ENCODE measurements around the gene PLCD1. TPM values are rescaled to one million over a fixed set of nuclear protein-coding genes. Genes with fewer than 3 reads are reported as not detected.

PLCD1 gene
- total and polyA plus RNA-seq, 2 of the 13 experiments (the other 11 are each of a cell fraction or from before 2014, with no cell fraction given) = 10.1 to 12.4 TPM

DNA sequence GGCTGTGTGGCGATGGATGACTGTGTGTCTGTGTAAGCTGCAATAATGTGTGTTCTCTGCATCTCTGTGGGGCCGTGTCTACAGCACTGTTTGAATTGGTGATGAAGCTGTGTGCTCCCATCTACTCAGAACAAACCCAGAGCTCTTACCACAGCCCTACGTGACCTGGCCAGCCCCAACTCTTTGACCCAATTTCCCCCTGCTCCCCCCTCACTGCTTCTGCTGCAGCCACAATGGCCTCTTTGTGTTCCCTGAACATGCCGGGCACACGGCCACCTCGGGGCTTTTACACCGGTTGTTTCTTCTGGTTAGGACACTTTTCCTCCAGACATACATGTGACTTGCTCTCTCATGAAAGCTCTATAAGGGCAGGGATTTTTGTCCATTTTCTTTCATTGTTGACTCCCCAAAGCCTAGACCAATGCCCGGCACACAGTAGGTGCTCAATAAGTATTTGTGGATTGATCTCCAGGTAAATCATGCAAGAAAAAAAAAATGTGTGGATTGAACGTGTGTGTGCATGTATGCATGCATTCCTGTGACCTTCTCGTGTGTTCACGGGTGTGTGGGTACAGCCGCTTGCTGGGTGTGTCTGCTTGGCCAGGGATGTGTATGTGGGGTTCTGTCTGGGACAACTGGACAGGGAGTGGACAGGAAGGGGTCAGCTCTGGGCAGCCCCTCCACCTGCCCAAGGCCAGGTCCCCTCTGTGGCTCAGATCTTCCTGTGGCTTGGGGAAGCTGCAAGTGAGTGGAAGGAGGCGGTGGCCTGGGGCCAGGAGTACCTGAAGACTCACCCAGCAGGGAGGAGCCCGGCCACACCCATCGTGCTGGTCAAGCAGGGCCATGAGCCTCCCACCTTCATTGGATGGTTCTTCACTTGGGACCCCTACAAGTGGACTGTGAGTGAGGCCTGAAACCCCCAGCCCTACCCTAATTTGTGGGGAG, 24.1 kb downstream of the PLCD1 start (continued):
- TF ChIP-seq, protein P1, sequence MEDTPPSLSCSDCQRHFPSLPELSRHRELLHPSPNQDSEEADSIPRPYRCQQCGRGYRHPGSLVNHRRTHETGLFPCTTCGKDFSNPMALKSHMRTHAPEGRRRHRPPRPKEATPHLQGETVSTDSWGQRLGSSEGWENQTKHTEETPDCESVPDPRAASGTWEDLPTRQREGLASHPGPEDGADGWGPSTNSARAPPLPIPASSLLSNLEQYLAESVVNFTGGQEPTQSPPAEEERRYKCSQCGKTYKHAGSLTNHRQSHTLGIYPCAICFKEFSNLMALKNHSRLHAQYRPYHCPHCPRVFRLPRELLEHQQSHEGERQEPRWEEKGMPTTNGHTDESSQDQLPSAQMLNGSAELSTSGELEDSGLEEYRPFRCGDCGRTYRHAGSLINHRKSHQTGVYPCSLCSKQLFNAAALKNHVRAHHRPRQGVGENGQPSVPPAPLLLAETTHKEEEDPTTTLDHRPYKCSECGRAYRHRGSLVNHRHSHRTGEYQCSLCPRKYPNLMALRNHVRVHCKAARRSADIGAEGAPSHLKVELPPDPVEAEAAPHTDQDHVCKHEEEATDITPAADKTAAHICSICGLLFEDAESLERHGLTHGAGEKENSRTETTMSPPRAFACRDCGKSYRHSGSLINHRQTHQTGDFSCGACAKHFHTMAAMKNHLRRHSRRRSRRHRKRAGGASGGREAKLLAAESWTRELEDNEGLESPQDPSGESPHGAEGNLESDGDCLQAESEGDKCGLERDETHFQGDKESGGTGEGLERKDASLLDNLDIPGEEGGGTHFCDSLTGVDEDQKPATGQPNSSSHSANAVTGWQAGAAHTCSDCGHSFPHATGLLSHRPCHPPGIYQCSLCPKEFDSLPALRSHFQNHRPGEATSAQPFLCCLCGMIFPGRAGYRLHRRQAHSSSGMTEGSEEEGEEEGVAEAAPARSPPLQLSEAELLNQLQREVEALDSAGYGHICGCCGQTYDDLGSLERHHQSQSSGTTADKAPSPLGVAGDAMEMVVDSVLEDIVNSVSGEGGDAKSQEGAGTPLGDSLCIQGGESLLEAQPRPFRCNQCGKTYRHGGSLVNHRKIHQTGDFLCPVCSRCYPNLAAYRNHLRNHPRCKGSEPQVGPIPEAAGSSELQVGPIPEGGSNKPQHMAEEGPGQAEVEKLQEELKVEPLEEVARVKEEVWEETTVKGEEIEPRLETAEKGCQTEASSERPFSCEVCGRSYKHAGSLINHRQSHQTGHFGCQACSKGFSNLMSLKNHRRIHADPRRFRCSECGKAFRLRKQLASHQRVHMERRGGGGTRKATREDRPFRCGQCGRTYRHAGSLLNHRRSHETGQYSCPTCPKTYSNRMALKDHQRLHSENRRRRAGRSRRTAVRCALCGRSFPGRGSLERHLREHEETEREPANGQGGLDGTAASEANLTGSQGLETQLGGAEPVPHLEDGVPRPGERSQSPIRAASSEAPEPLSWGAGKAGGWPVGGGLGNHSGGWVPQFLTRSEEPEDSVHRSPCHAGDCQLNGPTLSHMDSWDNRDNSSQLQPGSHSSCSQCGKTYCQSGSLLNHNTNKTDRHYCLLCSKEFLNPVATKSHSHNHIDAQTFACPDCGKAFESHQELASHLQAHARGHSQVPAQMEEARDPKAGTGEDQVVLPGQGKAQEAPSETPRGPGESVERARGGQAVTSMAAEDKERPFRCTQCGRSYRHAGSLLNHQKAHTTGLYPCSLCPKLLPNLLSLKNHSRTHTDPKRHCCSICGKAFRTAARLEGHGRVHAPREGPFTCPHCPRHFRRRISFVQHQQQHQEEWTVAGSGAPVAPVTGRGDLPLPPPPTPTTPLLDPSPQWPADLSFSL (CRISPR knock-in tag; IDR thresholded peaks at IDR 0.05) = peak; percentile 11; the same call in 1 of the 2 replicates
- TF ChIP-seq SPEN (CRISPR knock-in tag; IDR thresholded peaks at IDR 0.05; ENCODE audit: low read depth) = 0 out of 2 replicates have a peak, but pooled peaks have one; percentile 1
- TF ChIP-seq SRSF4 (IDR thresholded peaks at IDR 0.05; ENCODE audit: low read depth, low read length, poor library complexity, severe bottlenecking) = no peak
- TF ChIP-seq, protein P2, sequence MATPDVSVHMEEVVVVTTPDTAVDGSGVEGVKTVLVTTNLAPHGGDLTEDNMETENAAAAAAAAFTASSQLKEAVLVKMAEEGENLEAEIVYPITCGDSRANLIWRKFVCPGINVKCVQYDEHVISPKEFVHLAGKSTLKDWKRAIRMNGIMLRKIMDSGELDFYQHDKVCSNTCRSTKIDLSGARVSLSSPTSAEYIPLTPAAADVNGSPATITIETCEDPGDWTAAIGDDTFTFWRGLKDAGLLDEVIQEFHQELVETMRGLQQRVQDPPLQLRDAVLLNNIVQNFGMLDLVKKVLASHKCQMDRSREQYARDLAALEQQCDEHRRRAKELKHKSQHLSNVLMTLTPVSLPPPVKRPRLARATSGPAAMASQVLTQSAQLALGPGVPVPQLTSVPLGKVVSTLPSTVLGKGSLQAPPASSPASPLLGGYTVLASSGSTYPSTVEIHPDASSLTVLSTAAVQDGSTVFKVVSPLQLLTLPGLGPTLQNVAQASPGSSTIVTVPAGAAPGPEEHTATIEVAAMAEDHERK (CRISPR knock-in tag; IDR thresholded peaks at IDR 0.05; ENCODE audit: low read depth) = no peak
- TF ChIP-seq NCOA2 (CRISPR knock-in tag; IDR thresholded peaks at IDR 0.05) = peak; percentile 56
- TF ChIP-seq, protein P3, sequence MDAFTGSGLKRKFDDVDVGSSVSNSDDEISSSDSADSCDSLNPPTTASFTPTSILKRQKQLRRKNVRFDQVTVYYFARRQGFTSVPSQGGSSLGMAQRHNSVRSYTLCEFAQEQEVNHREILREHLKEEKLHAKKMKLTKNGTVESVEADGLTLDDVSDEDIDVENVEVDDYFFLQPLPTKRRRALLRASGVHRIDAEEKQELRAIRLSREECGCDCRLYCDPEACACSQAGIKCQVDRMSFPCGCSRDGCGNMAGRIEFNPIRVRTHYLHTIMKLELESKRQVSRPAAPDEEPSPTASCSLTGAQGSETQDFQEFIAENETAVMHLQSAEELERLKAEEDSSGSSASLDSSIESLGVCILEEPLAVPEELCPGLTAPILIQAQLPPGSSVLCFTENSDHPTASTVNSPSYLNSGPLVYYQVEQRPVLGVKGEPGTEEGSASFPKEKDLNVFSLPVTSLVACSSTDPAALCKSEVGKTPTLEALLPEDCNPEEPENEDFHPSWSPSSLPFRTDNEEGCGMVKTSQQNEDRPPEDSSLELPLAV (CRISPR knock-in tag; conservative IDR thresholded peaks at IDR 0.05; ENCODE audit: low read depth) = no peak
- TF ChIP-seq PHF8 (CRISPR knock-in tag; IDR thresholded peaks at IDR 0.05) = no peak
- TF ChIP-seq TARDBP (CRISPR knock-in tag; IDR thresholded peaks at IDR 0.05) = peak; percentile 81; the same call in 1 of the 2 replicates
- TF ChIP-seq, protein P4, sequence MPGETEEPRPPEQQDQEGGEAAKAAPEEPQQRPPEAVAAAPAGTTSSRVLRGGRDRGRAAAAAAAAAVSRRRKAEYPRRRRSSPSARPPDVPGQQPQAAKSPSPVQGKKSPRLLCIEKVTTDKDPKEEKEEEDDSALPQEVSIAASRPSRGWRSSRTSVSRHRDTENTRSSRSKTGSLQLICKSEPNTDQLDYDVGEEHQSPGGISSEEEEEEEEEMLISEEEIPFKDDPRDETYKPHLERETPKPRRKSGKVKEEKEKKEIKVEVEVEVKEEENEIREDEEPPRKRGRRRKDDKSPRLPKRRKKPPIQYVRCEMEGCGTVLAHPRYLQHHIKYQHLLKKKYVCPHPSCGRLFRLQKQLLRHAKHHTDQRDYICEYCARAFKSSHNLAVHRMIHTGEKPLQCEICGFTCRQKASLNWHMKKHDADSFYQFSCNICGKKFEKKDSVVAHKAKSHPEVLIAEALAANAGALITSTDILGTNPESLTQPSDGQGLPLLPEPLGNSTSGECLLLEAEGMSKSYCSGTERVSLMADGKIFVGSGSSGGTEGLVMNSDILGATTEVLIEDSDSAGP (CRISPR knock-in tag; IDR thresholded peaks at IDR 0.05; ENCODE audit: borderline replicate concordance) = peak; percentile 32; the same call in 1 of the 2 replicates
- no peak for TF ChIP-seq ZNF788 (CRISPR knock-in tag; IDR thresholded peaks at IDR 0.05; ENCODE audit: borderline replicate concordance)
- no peak for TF ChIP-seq SMARCC2 (IDR thresholded peaks at IDR 0.05)
- TF ChIP-seq RFXAP (CRISPR knock-in tag; IDR thresholded peaks at IDR 0.05; ENCODE audit: borderline replicate concordance) = peak; percentile 66; the same call in 1 of the 2 replicates
- TF ChIP-seq ZNF605 (CRISPR knock-in tag; IDR thresholded peaks at IDR 0.05) = peak; percentile 77; the same call in 1 of the 2 replicates
- 0 out of 2 replicates have a peak, but pooled peaks have one; percentile 23 for TF ChIP-seq NCOA1 (CRISPR knock-in tag; IDR thresholded peaks at IDR 0.05)
- 0 out of 2 replicates have a peak, but pooled peaks have one; percentile 27 for TF ChIP-seq KAT8 (CRISPR knock-in tag; IDR thresholded peaks at IDR 0.05)

All from HepG2 (cell line).